C4-2B (cell line): ENCODE measurements around the gene SGTA.

Experiments used
- H3K27ac ChIP-seq: fragments of 450-650 bp; 2 replicates; pipeline ENCODE4 v1.5.1; 2017
- CTCF ChIP-seq: fragments of 450-650 bp; conservative IDR thresholded peaks from 2 replicates; pipeline ENCODE4 v1.5.1; 2017; ENCODE audit warnings: mild to moderate bottlenecking
- ZFX ChIP-seq: fragments of 450-650 bp; IDR thresholded peaks from 2 replicates; pipeline ENCODE4 v1.6.1; 2017

The SGTA gene

GRCh38 chr19:2754659-2755447, 28.2 kb downstream of the SGTA start:
- TF ChIP-seq ZFX (no peak), CTCF (no peak)
- no peak overlapping the region for H3K27ac ChIP-seq

GRCh38 chr19:2751438-2751830, 31.6 kb downstream of the SGTA start:
- no peak overlapping the region for H3K27ac ChIP-seq
- no peak for TF ChIP-seq CTCF
- TF ChIP-seq ZFX = no peak

- H3K27ac ChIP-seq = no peak overlapping the region
- TF ChIP-seq ZFX (no peak), CTCF (no peak)
Observed at GRCh38 chr19:2750808-2751437, 32.1 kb downstream of the SGTA start.

- no peak overlapping the region for H3K27ac ChIP-seq
- TF ChIP-seq ZFX = no peak
- TF ChIP-seq CTCF = no peak
Observed at GRCh38 chr19:2747349-2747748, 35.7 kb downstream of the SGTA start.

GRCh38 chr19:2744113-2744512, 39.0 kb downstream of the SGTA start:
- TF ChIP-seq CTCF (no peak), ZFX (no peak)
- H3K27ac ChIP-seq = no peak overlapping the region

GRCh38 chr19:2743099-2743498, 40.0 kb downstream of the SGTA start:
- H3K27ac ChIP-seq = no peak overlapping the region
- TF ChIP-seq ZFX (no peak), CTCF (no peak)

GRCh38 chr19:2740314-2740656, 42.8 kb downstream of the SGTA start:
- H3K27ac ChIP-seq = no peak overlapping the region
- TF ChIP-seq ZFX (no peak), CTCF (no peak)
